Measurements from ENCODE around the gene B4GALNT4.

- no peak for TF ChIP-seq POLR2AphosphoS5 (IDR thresholded peaks at IDR 0.05)
- no peak for TF ChIP-seq POLR2A (IDR thresholded peaks at IDR 0.05)
Measured at GRCh38 chr11:428295-428694, 59.0 kb downstream of the B4GALNT4 start.
